Measurements from ENCODE around the gene ZRANB3. TPM values are rescaled to one million over a fixed set of nuclear protein-coding genes. Genes with fewer than 3 reads are reported as not detected.
A peak's percentile ranks its signal among the peaks of the same experiment; 100 is the strongest.
"Not testable (repeated sequence)": the region's sequence is repeated elsewhere in the genome, so short reads cannot be mapped to it uniquely, and the experiment has no call there.

Gene ZRANB3
- total RNA-seq, 2 experiments from 2014 or later: 21.4 to 21.5 TPM

DNA sequence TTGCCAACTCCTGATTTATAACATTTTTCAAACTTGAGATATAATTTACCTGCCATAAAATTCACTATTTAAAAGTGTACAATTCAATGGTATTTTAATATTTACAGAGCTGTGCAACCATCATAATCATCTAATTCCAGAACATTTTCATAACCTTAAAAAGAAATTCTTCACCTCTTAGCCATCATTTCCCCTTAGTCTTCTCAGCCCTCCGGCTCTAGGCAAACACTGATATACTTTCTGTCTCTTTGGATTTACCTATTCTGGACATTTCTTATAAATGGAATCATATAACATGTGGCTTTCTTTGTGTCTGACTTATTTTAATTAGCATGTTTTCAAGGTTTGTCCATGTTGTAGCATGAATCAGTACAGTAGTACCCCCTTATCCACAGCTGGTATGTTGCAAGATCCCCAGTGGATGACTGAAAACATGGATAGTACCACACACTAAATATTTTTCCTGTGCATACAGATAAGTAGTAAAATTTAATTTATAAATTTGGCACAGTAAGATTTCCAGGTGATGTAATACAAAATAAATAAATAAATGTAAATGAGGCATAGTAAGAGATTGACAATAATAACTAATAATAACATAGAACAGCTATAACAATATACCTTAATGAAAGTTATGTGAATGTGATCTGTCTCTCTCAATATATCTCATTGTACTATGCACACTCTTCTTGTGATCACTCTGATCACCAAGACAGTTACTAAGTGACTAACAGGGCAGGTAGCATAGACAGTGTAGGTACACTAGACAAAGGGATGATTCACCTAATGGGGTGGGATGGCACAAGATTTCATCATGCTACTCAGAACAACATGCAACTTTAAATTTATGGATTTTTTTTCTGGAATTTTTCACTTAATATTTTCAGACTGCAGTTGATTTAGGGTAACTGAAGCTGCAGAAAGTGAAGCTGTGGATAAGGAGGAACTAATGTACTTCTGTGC, 405.8 kb downstream of the ZRANB3 start:
- DNase-seq: no peak
- Mint-ChIP-seq H3K4me1 (ENCODE audit: low read depth) (peaks cover 6% of the 10 kb centered on the region), H3K4me3 (no peak overlapping the region), H3K27me3 (no peaks in the 10 kb centered on the region), H3K36me3 (ENCODE audit: low read depth) (peaks cover 23% of the 10 kb centered on the region), H3K9me3 (no peaks in the 10 kb centered on the region), H3K27ac (peak overlapping the region; percentile 76)
- ChIA-PET CTCF (interaction anchor here (1.5 kb wide), 1 partner anchor 584 kb away, joined by 4 read pairs; no protein-coding TSS in a partner anchor), POLR2A (no interaction called here)
- TF ChIP-seq, protein P1, sequence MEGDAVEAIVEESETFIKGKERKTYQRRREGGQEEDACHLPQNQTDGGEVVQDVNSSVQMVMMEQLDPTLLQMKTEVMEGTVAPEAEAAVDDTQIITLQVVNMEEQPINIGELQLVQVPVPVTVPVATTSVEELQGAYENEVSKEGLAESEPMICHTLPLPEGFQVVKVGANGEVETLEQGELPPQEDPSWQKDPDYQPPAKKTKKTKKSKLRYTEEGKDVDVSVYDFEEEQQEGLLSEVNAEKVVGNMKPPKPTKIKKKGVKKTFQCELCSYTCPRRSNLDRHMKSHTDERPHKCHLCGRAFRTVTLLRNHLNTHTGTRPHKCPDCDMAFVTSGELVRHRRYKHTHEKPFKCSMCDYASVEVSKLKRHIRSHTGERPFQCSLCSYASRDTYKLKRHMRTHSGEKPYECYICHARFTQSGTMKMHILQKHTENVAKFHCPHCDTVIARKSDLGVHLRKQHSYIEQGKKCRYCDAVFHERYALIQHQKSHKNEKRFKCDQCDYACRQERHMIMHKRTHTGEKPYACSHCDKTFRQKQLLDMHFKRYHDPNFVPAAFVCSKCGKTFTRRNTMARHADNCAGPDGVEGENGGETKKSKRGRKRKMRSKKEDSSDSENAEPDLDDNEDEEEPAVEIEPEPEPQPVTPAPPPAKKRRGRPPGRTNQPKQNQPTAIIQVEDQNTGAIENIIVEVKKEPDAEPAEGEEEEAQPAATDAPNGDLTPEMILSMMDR (IDR thresholded peaks at IDR 0.05): no peak
- intact Hi-C loops (cut with micrococcal nuclease): no loop called here
- ATAC-seq: peak; percentile 79

DNA sequence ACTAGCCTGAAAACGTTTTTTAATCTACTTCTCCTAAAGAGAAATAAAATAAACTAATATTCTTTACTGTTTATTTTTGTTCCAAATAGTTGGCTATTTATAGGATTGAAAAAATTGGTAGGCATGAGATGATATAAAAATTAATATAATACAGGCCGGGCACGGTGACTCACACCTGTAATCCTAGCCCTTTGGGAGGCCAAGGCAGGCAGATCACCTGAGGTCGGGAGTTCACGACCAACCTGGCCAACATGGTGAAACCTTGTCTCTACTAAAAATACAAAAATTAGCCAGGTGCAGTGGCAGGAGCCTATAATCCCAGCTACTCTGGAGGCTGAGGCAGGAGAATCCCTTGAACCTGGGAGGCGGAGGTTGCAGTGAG, 409.4 kb downstream of the ZRANB3 start:
- H3K36me3 Mint-ChIP-seq (ENCODE audit: low read depth): peaks cover 16% of the 10 kb centered on the region
- H3K27ac Mint-ChIP-seq; H3K9me3 Mint-ChIP-seq; intact Hi-C loops (cut with micrococcal nuclease); H3K4me3 Mint-ChIP-seq; H3K27me3 Mint-ChIP-seq; DNase-seq; POLR2A ChIA-PET; CTCF ChIA-PET; ATAC-seq; H3K4me1 Mint-ChIP-seq (ENCODE audit: low read depth): not testable (repeated sequence)

DNA sequence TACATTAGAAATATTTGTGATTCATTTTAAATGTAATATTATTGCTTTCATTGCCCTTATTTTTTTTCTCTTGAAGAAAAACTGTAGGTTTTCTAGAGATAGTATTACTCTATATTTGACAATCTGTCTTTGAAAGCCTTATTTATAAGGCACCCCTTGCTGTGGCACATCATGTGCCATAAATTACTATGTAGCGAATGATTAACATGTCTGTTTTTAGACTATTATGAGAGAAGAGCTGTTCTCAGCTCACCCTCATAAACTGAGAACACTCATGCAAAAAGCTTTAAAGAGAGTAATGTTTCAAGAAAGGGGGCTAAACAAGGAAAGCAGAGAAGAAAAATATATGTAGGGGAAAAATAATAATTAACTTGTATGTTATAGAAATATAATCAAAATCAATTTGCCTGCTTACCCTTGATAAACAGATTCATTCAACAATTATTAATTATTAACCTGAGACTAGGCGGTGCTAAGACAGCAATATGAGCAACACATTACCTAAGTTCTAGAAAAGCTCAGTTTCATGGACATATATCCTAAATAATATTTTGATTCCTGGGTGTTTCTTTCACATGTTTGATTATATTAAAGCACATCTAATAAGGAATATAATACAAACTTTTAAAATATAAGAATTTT, 409.9 kb downstream of the ZRANB3 start:
- ChIA-PET CTCF (no interaction called here), POLR2A (no interaction called here)
- intact Hi-C loops (cut with micrococcal nuclease): no loop called here
- TF ChIP-seq, protein P1 (IDR thresholded peaks at IDR 0.05): no peak
- H3K4me3 Mint-ChIP-seq: no peak overlapping the region
- peaks cover 12% of the 10 kb centered on the region for H3K36me3 Mint-ChIP-seq (ENCODE audit: low read depth)
- H3K9me3 Mint-ChIP-seq: no peaks in the 10 kb centered on the region
- peaks cover 6% of the 10 kb centered on the region for H3K4me1 Mint-ChIP-seq (ENCODE audit: low read depth)
- no peak overlapping the region for H3K27ac Mint-ChIP-seq
- no peaks in the 10 kb centered on the region for H3K27me3 Mint-ChIP-seq
- DNase-seq (no peak), ATAC-seq (no peak)

DNA sequence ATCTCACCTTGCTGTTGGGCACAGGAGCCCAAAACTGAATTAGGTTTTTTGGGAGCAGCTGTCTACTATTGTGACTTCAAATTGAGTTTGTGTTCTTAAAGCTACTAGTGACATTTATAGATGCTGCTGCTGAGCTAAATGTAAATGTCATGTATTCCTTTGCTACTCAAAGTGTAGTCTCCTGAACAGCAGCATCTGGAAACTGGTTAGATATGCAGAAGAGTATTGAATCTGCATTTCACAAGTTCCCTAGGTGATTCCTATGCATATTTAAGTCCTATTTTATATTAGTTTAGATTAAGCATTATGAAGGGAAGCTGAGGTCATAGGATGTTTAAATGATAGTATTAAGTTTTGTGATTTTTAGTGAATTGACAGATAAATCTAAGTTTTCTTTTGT, 411.4 kb downstream of the ZRANB3 start:
- TF ChIP-seq, protein P1 (IDR thresholded peaks at IDR 0.05): no peak
- intact Hi-C loops (cut with micrococcal nuclease): no loop called here
- no peak for ATAC-seq
- ChIA-PET POLR2A (no interaction called here), CTCF (interaction anchor here (0.9 kb wide), 1 partner anchor 590 kb away, joined by 3 read pairs; no protein-coding TSS in a partner anchor)
- Mint-ChIP-seq H3K27ac (no peak overlapping the region), H3K27me3 (no peaks in the 10 kb centered on the region), H3K36me3 (ENCODE audit: low read depth) (peaks cover 8% of the 10 kb centered on the region), H3K4me3 (no peak overlapping the region), H3K9me3 (no peaks in the 10 kb centered on the region), H3K4me1 (ENCODE audit: low read depth) (no peaks in the 10 kb centered on the region)
- no peak for DNase-seq

DNA sequence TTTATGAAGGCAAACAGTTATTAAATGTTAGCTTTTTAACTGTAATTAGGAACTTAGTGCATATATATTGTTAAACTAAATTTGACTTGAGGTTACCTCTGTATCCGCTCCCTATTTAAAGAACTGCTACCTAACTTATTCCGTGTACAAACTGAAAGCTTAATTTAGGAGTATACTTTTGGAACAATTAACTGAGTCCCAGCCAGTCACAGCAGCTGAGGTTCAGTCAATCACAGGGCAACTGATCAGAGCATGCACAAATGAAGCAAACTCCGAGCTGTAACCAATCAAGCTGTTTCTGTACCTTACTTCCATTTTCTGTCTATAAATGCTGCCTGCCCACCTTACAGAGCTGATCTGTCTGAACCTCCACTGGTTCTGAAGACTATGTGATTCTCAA, 417.7 kb downstream of the ZRANB3 start:
- no peaks in the 10 kb centered on the region for H3K27me3 Mint-ChIP-seq
- H3K9me3 Mint-ChIP-seq: no peaks in the 10 kb centered on the region
- POLR2A ChIA-PET: no interaction called here
- TF ChIP-seq, protein P1 (IDR thresholded peaks at IDR 0.05): no peak
- intact Hi-C loops (cut with micrococcal nuclease): no loop called here
- ATAC-seq (no peak), DNase-seq (no peak)
- peaks cover 5% of the 10 kb centered on the region for H3K4me1 Mint-ChIP-seq (ENCODE audit: low read depth)
- CTCF ChIA-PET: interaction anchor here (1.0 kb wide), 1 partner anchor 460 kb away, joined by 3 read pairs; no protein-coding TSS in a partner anchor
- H3K36me3 Mint-ChIP-seq (ENCODE audit: low read depth): peaks cover 16% of the 10 kb centered on the region
- H3K27ac Mint-ChIP-seq: no peak overlapping the region
- H3K4me3 Mint-ChIP-seq: no peak overlapping the region

DNA sequence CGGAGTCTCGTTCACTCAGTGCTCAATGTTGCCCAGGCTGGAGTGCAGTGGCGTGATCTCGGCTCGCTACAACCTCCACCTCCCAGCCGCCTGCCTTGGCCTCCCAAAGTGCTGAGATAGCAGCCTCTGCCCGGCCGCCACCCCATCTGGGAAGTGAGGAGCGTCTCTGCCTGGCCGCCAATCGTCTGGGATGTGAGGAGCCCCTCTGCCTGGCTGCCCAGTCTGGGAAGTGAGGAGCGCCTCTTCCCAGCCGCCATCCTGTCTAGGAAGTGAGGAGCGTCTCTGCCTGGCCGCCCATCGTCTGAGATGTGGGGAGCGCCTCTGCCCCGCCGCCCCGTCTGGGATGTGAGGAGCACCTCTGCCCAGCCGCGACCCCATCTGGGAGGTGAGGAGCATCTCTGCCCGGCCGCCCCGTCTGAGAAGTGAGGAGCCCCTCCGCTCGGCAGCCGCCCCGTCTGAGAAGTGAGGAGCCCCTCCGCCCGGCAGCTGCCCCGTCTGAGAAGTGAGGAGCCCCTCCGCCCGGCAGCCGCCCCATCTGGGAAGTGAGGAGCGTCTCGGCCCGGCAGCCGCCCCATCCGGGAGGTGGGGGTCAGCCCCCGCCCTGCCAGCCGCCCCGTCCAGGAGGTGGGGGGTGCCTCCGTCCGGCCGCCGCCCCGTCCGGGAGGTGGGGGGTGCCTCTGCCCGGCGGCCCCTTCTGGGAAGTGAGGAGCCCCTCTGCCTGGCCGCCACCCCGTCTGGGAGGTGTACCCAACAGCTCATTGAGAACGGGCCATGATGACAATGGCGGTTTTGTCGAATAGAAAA, 425.3 kb downstream of the ZRANB3 start:
- Mint-ChIP-seq H3K4me1 (ENCODE audit: low read depth) (peaks cover 11% of the 10 kb centered on the region), H3K36me3 (ENCODE audit: low read depth) (peaks cover 50% of the 10 kb centered on the region)
- H3K27ac Mint-ChIP-seq; DNase-seq; ATAC-seq; intact Hi-C loops (cut with micrococcal nuclease); H3K27me3 Mint-ChIP-seq; POLR2A ChIA-PET; H3K4me3 Mint-ChIP-seq; H3K9me3 Mint-ChIP-seq: not testable (repeated sequence)
- CTCF ChIA-PET: interaction anchor here (1.5 kb wide), 1 partner anchor 102 kb away, joined by 3 read pairs; no protein-coding TSS in a partner anchor
